ENCODE measurements around the gene MAP3K20. TPM values are rescaled to one million over a fixed set of nuclear protein-coding genes. Genes with fewer than 3 reads are reported as not detected.
"Not testable (repeated sequence)": the region's sequence is repeated elsewhere in the genome, so short reads cannot be mapped to it uniquely, and the experiment has no call there.

The MAP3K20 gene
- total RNA-seq, 1 experiment from 2014 or later: 7.2 TPM

GRCh38 chr2:173184031-173185004, 108.7 kb downstream of the MAP3K20 start:
- in situ Hi-C loops (cut with HindIII; ENCODE audit: low sequenced_read_pairs): no loop called here
- no peak for DNase-seq (ENCODE audit: low spot score)

GRCh38 chr2:173185437-173185836, 109.8 kb downstream of the MAP3K20 start:
- in situ Hi-C loops (cut with HindIII; ENCODE audit: low sequenced_read_pairs): no loop called here
- no peak for DNase-seq (ENCODE audit: low spot score)

- peak; percentile 23 for DNase-seq (ENCODE audit: low spot score)
- in situ Hi-C loops (cut with HindIII; ENCODE audit: low sequenced_read_pairs): no loop called here
Observed at GRCh38 chr2:173187941-173188788, 112.5 kb downstream of the MAP3K20 start.

- no peak for DNase-seq (ENCODE audit: low spot score)
Observed at GRCh38 chr2:173191601-173192000, 116.0 kb downstream of the MAP3K20 start.

GRCh38 chr2:173192071-173192470, 116.4 kb downstream of the MAP3K20 start:
- in situ Hi-C loops (cut with HindIII; ENCODE audit: low sequenced_read_pairs): no loop called here
- no peak for DNase-seq (ENCODE audit: low spot score)

More at GRCh38 chr2:173191601-173192000, 116.0 kb downstream of the MAP3K20 start:
- in situ Hi-C loops (cut with HindIII; ENCODE audit: low sequenced_read_pairs): no loop called here

- DNase-seq (ENCODE audit: low spot score): no peak
- in situ Hi-C loops (cut with HindIII; ENCODE audit: low sequenced_read_pairs): no loop called here
Observed at GRCh38 chr2:173193925-173194324, 118.3 kb downstream of the MAP3K20 start.

- in situ Hi-C loops (cut with HindIII; ENCODE audit: low sequenced_read_pairs): no loop called here
Observed at GRCh38 chr2:173195100-173195499, 119.5 kb downstream of the MAP3K20 start.

GRCh38 chr2:173196080-173196479, 120.4 kb downstream of the MAP3K20 start:
- DNase-seq (ENCODE audit: low spot score): no peak
- in situ Hi-C loops (cut with HindIII; ENCODE audit: low sequenced_read_pairs): no loop called here

More at GRCh38 chr2:173195100-173195499, 119.5 kb downstream of the MAP3K20 start:
- DNase-seq (ENCODE audit: low spot score): no peak

- in situ Hi-C loops (cut with HindIII; ENCODE audit: low sequenced_read_pairs): no loop called here
- DNase-seq (ENCODE audit: low spot score): no peak
Observed at GRCh38 chr2:173196638-173197037, 121.0 kb downstream of the MAP3K20 start.

- no peak for DNase-seq (ENCODE audit: low spot score)
- in situ Hi-C loops (cut with HindIII; ENCODE audit: low sequenced_read_pairs): no loop called here
Observed at GRCh38 chr2:173198327-173198726, 122.7 kb downstream of the MAP3K20 start.

- in situ Hi-C loops (cut with HindIII; ENCODE audit: low sequenced_read_pairs): no loop called here
- DNase-seq (ENCODE audit: low spot score): no peak
Observed at GRCh38 chr2:173199294-173199693, 123.6 kb downstream of the MAP3K20 start.

- DNase-seq (ENCODE audit: low spot score): no peak
- in situ Hi-C loops (cut with HindIII; ENCODE audit: low sequenced_read_pairs): no loop called here
Observed at GRCh38 chr2:173202570-173202969, 126.9 kb downstream of the MAP3K20 start.

- no peak for DNase-seq (ENCODE audit: low spot score)
- in situ Hi-C loops (cut with HindIII; ENCODE audit: low sequenced_read_pairs): no loop called here
Observed at GRCh38 chr2:173204316-173204715, 128.7 kb downstream of the MAP3K20 start.

- peak; percentile 45 for DNase-seq (ENCODE audit: low spot score)
- in situ Hi-C loops (cut with HindIII; ENCODE audit: low sequenced_read_pairs): no loop called here
Observed at GRCh38 chr2:173205375-173205774, 129.7 kb downstream of the MAP3K20 start.

- in situ Hi-C loops (cut with HindIII; ENCODE audit: low sequenced_read_pairs): not testable (repeated sequence)
- DNase-seq (ENCODE audit: low spot score): peak; percentile 19
Observed at GRCh38 chr2:173207124-173207523, 131.5 kb downstream of the MAP3K20 start.

GRCh38 chr2:173210270-173211196, 134.9 kb downstream of the MAP3K20 start:
- in situ Hi-C loops (cut with HindIII; ENCODE audit: low sequenced_read_pairs): no loop called here

GRCh38 chr2:173213181-173213580, 137.5 kb downstream of the MAP3K20 start:
- no peak for DNase-seq (ENCODE audit: low spot score)
- in situ Hi-C loops (cut with HindIII; ENCODE audit: low sequenced_read_pairs): no loop called here

More at GRCh38 chr2:173210270-173211196, 134.9 kb downstream of the MAP3K20 start:
- peak; percentile 81 for DNase-seq (ENCODE audit: low spot score)

- peak; percentile 10 for DNase-seq (ENCODE audit: low spot score)
- in situ Hi-C loops (cut with HindIII; ENCODE audit: low sequenced_read_pairs): no loop called here
Observed at GRCh38 chr2:173214213-173214612, 138.6 kb downstream of the MAP3K20 start.

GRCh38 chr2:173215316-173215715, 139.7 kb downstream of the MAP3K20 start:
- no peak for DNase-seq (ENCODE audit: low spot score)
- in situ Hi-C loops (cut with HindIII; ENCODE audit: low sequenced_read_pairs): no loop called here

Measured in G401 (cell line).